Ascending aorta (tissue), 2 donors: Measurements from ENCODE around the gene TXLNG. TPM values are rescaled to one million over a fixed set of nuclear protein-coding genes. Genes with fewer than 3 reads are reported as not detected.
"Not testable (repeated sequence)": the region's sequence is repeated elsewhere in the genome, so short reads cannot be mapped to it uniquely, and the experiment has no call there.

ENCODE experiments used
- DNase-seq, 2 donors: peaks; one replicate each; pipeline ENCODE4 v3.0.0-alpha.2; 2019; ENCODE audit warnings: low spot score in 2 of 2
- H3K27ac ChIP-seq, 2 donors: fragments of 200-600 bp; sonication (generic); one replicate each; pipeline ENCODE4 v1.5.1; 2016 to 2017; ENCODE audit warnings: mild to moderate bottlenecking in 1 of 2
- H3K27me3 ChIP-seq: fragments of 200-600 bp; sonication (generic); one replicate; pipeline ENCODE4 v1.5.1; 2017
- H3K36me3 ChIP-seq, 2 donors: fragments of 200-600 bp; sonication (generic); one replicate each; pipeline ENCODE4 v1.5.1; 2016
- H3K4me1 ChIP-seq, 2 donors: fragments of 200-600 bp; sonication (generic); one replicate each; pipeline ENCODE4 v1.5.1; 2016 to 2017; ENCODE audit warnings: mild to moderate bottlenecking in 1 of 2
- H3K4me3 ChIP-seq, 2 donors: fragments of 200-600 bp; sonication (generic); one replicate each; pipeline ENCODE4 v1.5.1; 2016 to 2017; ENCODE audit warnings: mild to moderate bottlenecking in 1 of 2
- H3K9me3 ChIP-seq, 2 donors: fragments of 200-600 bp; sonication (generic); one replicate each; pipeline ENCODE4 v1.5.1; 2016
- intact Hi-C: fragments of 100-400 bp; cut with DNase I; formaldehyde crosslinking; loops from one replicate; pipeline ENCODE4 v1.15.1; 2023
- total RNA-seq: library from RNA; depleted of rRNA; stranded (reverse); fragments of >200 nt; gene quantifications from one replicate; pipeline ENCODE4 v1.1.0, GENCODE V29; 2016
- TF ChIP-seq, protein P1 (sequence below), 3 experiments: fragments of 200-600 bp in 2 of 3; fragments of 450-650 bp in 1 of 3; sonication (generic) in 2 of 3; IDR thresholded peaks; one replicate each; pipeline ENCODE4 v1.5.1; 2016 to 2019; ENCODE audit warnings: antibody characterized with exemption in 3 of 3, mild to moderate bottlenecking in 1 of 3, moderate library complexity in 1 of 3

The TXLNG gene
- total RNA-seq, 1 donor from 2014 or later: 3.9 TPM

GRCh38 chrX:16774746-16775145 is 11.5 kb upstream of the TXLNG start:
- Histone ChIP-seq H3K27me3 (no peaks in the 10 kb centered on the region), H3K4me1 (no peaks in the 10 kb centered on the region), H3K36me3 (no peaks in the 10 kb centered on the region), H3K9me3 (no peaks in the 10 kb centered on the region), H3K27ac (no peak overlapping the region), H3K4me3 (no peak overlapping the region)
- intact Hi-C loops: no loop called here
- no peak for DNase-seq
- TF ChIP-seq, protein P1, sequence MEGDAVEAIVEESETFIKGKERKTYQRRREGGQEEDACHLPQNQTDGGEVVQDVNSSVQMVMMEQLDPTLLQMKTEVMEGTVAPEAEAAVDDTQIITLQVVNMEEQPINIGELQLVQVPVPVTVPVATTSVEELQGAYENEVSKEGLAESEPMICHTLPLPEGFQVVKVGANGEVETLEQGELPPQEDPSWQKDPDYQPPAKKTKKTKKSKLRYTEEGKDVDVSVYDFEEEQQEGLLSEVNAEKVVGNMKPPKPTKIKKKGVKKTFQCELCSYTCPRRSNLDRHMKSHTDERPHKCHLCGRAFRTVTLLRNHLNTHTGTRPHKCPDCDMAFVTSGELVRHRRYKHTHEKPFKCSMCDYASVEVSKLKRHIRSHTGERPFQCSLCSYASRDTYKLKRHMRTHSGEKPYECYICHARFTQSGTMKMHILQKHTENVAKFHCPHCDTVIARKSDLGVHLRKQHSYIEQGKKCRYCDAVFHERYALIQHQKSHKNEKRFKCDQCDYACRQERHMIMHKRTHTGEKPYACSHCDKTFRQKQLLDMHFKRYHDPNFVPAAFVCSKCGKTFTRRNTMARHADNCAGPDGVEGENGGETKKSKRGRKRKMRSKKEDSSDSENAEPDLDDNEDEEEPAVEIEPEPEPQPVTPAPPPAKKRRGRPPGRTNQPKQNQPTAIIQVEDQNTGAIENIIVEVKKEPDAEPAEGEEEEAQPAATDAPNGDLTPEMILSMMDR (IDR thresholded peaks at IDR 0.05): no peak

- Histone ChIP-seq H3K27ac (no peak overlapping the region), H3K9me3 (no peaks in the 10 kb centered on the region), H3K4me3 (no peak overlapping the region), H3K4me1 (no peaks in the 10 kb centered on the region), H3K36me3 (no peaks in the 10 kb centered on the region), H3K27me3 (no peaks in the 10 kb centered on the region)
- intact Hi-C loops: no loop called here
- TF ChIP-seq, protein P1 (IDR thresholded peaks at IDR 0.05): no peak
- no peak for DNase-seq
Observed at GRCh38 chrX:16778545-16778944, 7.7 kb upstream of the TXLNG start.

DNA sequence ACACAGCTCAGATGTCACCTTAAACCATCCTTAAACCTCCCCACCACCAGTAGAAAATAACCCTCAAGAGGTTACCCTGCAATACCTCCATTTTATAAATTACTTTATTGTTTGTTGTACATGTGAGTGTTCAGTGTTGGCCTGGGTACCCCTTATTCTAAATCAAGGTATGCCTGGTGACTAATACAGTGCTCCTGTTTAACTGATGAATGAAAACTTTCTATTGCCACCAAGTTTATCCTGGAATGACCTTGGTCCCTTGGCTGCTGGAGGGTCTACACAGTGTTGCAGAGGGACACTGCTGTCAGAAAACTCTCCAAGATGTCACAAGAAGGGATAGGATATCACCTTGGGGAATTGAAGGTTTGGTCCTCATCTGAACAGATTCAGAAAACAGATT is 7.3 kb upstream of the TXLNG start:
- intact Hi-C loops: no loop called here
- Histone ChIP-seq H3K9me3 (no peaks in the 10 kb centered on the region), H3K36me3 (no peaks in the 10 kb centered on the region), H3K4me1 (no peaks in the 10 kb centered on the region), H3K27me3 (no peaks in the 10 kb centered on the region), H3K27ac (no peak overlapping the region), H3K4me3 (no peak overlapping the region)
- TF ChIP-seq, protein P1 (IDR thresholded peaks at IDR 0.05): no peak
- no peak for DNase-seq

GRCh38 chrX:16779815-16780214 is 6.5 kb upstream of the TXLNG start:
- H3K9me3 ChIP-seq, H3K27ac ChIP-seq, H3K4me1 ChIP-seq, H3K4me3 ChIP-seq, H3K36me3 ChIP-seq, H3K27me3 ChIP-seq, DNase-seq, intact Hi-C loops: not testable (repeated sequence)

GRCh38 chrX:16783452-16783851 is 2.8 kb upstream of the TXLNG start:
- Histone ChIP-seq H3K9me3 (no peaks in the 10 kb centered on the region), H3K4me3 (no peak overlapping the region), H3K27ac (no peak overlapping the region), H3K4me1 (peaks cover 0 to 11% of the 10 kb centered on the region in 2 donors), H3K27me3 (no peaks in the 10 kb centered on the region), H3K36me3 (no peaks in the 10 kb centered on the region)
- intact Hi-C loops: no loop called here
- TF ChIP-seq, protein P1 (IDR thresholded peaks at IDR 0.05): no peak
- DNase-seq: no peak

GRCh38 chrX:16784440-16784839 is 1.8 kb upstream of the TXLNG start:
- H3K9me3 ChIP-seq, H3K27ac ChIP-seq, H3K4me3 ChIP-seq, H3K27me3 ChIP-seq, H3K36me3 ChIP-seq, DNase-seq, intact Hi-C loops: not testable (repeated sequence)
- peaks cover 0 to 11% of the 10 kb centered on the region in 2 donors for H3K4me1 ChIP-seq
